ENCODE measurements around the gene PLEKHM1.
"Not testable (repeated sequence)": the region's sequence is repeated elsewhere in the genome, so short reads cannot be mapped to it uniquely, and the experiment has no call there.

DNA sequence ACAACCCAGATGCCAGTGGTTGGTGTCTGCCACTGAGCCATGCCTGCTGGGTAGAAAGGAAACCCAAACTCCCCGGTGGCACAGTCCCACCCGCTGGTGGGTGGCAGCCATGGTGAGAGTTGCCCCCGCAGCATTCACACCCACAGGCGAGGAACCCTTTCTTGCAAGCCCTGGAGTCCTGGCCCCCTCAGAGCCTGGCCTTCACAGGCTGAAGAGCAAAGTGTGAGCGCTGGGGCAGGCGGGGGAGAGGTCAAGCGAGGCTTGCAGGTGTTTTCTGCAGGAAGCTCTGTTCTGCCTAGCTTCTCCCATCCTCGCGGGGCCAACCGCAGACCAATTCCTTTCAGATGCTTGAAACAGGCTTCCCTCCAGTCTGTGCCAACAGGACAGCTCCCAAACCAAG lies 38.9 kb downstream of the PLEKHM1 start:
- TF ChIP-seq, protein P1, sequence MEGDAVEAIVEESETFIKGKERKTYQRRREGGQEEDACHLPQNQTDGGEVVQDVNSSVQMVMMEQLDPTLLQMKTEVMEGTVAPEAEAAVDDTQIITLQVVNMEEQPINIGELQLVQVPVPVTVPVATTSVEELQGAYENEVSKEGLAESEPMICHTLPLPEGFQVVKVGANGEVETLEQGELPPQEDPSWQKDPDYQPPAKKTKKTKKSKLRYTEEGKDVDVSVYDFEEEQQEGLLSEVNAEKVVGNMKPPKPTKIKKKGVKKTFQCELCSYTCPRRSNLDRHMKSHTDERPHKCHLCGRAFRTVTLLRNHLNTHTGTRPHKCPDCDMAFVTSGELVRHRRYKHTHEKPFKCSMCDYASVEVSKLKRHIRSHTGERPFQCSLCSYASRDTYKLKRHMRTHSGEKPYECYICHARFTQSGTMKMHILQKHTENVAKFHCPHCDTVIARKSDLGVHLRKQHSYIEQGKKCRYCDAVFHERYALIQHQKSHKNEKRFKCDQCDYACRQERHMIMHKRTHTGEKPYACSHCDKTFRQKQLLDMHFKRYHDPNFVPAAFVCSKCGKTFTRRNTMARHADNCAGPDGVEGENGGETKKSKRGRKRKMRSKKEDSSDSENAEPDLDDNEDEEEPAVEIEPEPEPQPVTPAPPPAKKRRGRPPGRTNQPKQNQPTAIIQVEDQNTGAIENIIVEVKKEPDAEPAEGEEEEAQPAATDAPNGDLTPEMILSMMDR (IDR thresholded peaks at IDR 0.05; ENCODE audit: insufficient read depth, low read depth, low read length): not testable (repeated sequence)
- TF ChIP-seq EZH2 (IDR thresholded peaks at IDR 0.05; ENCODE audit: insufficient read depth, low read length): not testable (repeated sequence)
